GM12878 (cell line): Measurements from ENCODE around the gene C1orf232. TPM values are rescaled to one million over a fixed set of nuclear protein-coding genes. Genes with fewer than 3 reads are reported as not detected.

Experiments used
- ATAC-seq: fragments of 200-7000 bp; cut with Tn5 transposase; 3 replicates; pipeline ENCODE4 v1.9.1; 2020; ENCODE audit warnings: mild to moderate bottlenecking, moderate library complexity
- BruUV-seq: library from RNA; stranded (reverse); fragments of 400-500 nt; replicated peaks from 2 replicates; lab custom pipeline; 2021; lab: Mats Ljungman, UMichigan
- CTCF ChIA-PET: fragments of 300-600 bp; sonication (Branson Sonifier 250); formaldehyde crosslinking; extraction: SDS; loops from one replicate; lab custom pipeline; 2021; ENCODE audit warnings: inconsistent platforms; lab: Yijun Ruan, JAX
- POLR2A ChIA-PET: fragments of 350-600 bp; formaldehyde crosslinking; extraction: SDS; loops from one replicate; lab custom pipeline; 2021; ENCODE audit warnings: inconsistent platforms; lab: Charles Lee
- RAD21 ChIA-PET: fragments of 300-600 bp; sonication (Branson Sonifier 250); formaldehyde crosslinking; loops from one replicate; lab custom pipeline; 2023; ENCODE audit warnings: antibody characterized with exemption; ENCODE audit not compliant: unreplicated experiment; lab: Charles Lee
- SMC1A ChIA-PET: fragments of 300-600 bp; sonication (Branson Sonifier 250); formaldehyde crosslinking; loops from one replicate; lab custom pipeline; 2023; ENCODE audit not compliant: unreplicated experiment, uncharacterized antibody; lab: Charles Lee
- DNase-seq: peaks from one replicate; pipeline ENCODE4 v3.0.0-alpha.2; 2011; ENCODE audit warnings: low read depth, low spot score
- FAIRE-seq: peaks from 3 replicates; lab custom pipeline; 2011; peaks lifted over from hg19 to GRCh38; lab: Jason Lieb, UNC
- H2AFZ ChIP-seq: 2 replicates; pipeline ENCODE4 v1.6.0; 2011; ENCODE audit warnings: low read depth, low read length, control low read depth; ENCODE audit not compliant: control insufficient read depth
- H3K27ac ChIP-seq: 2 replicates; pipeline ENCODE4 v1.5.1; 2011; ENCODE audit warnings: control low read depth; ENCODE audit not compliant: control insufficient read depth, insufficient read depth
- H3K27me3 ChIP-seq, 2 experiments: replicated peaks in 1 of 2; 2 replicates each; pipeline versions ENCODE4 v1.6.0 to v1.6.1; 2011; ENCODE audit warnings: low read length in 1 of 2; ENCODE audit not compliant: control insufficient read depth in 2 of 2, insufficient read depth in 2 of 2
- H3K36me3 ChIP-seq, 2 experiments: 2 replicates each; pipeline ENCODE4 v1.5.1; 2011; ENCODE audit warnings: low read length in 1 of 2; ENCODE audit not compliant: control insufficient read depth in 2 of 2, insufficient read depth in 2 of 2
- H3K4me1 ChIP-seq: 2 replicates; pipeline ENCODE4 v1.6.1; 2011; ENCODE audit warnings: mild to moderate bottlenecking, low read length, moderate library complexity, mixed read lengths; ENCODE audit not compliant: control insufficient read depth, insufficient read depth
- H3K4me2 ChIP-seq: 2 replicates; pipeline ENCODE4 v1.6.0; 2011; ENCODE audit warnings: control low read depth; ENCODE audit not compliant: control insufficient read depth, insufficient read depth
- H3K4me3 ChIP-seq: fragments of 200-600 bp; sonication (generic); 2 replicates; pipeline ENCODE4 v1.5.1; 2016
- H3K79me2 ChIP-seq: 2 replicates; pipeline ENCODE4 v1.6.0; 2011; ENCODE audit warnings: low read length; ENCODE audit not compliant: control insufficient read depth, insufficient read depth
- H3K9ac ChIP-seq: 2 replicates; pipeline ENCODE4 v1.8.0; 2011; ENCODE audit warnings: low read length, control low read depth, mixed read lengths; ENCODE audit not compliant: control insufficient read depth, insufficient read depth
- H3K9me3 ChIP-seq: replicated peaks from 3 replicates; pipeline ENCODE4 v1.5.1; 2011; ENCODE audit warnings: mild to moderate bottlenecking, low read length; ENCODE audit not compliant: control insufficient read depth, insufficient read depth
- H4K20me1 ChIP-seq: 2 replicates; pipeline ENCODE4 v1.6.0; 2011; ENCODE audit not compliant: control insufficient read depth, insufficient read depth
- ETV6 ChIP-seq, 2 experiments: fragments of 450-650 bp in 1 of 2; IDR thresholded peaks in 1 of 2; conservative IDR thresholded peaks in 1 of 2; 2 replicates each; pipeline ENCODE4 v1.6.1; 2014; ENCODE audit warnings: antibody characterized with exemption in 1 of 2, borderline replicate concordance in 1 of 2, low read depth in 1 of 2, mild to moderate bottlenecking in 1 of 2, moderate library complexity in 1 of 2
- MEF2A ChIP-seq: IDR thresholded peaks from 2 replicates; pipeline ENCODE4 v1.6.1; 2011; ENCODE audit warnings: low read depth, mild to moderate bottlenecking, low read length, moderate library complexity; ENCODE audit not compliant: insufficient read depth
- WGBS: methylation state at CpG from one replicate; pipeline ENCODE4 v1.1.6; 2016; ENCODE audit warnings: low lambda C conversion rate; ENCODE audit not compliant: insufficient replicate concordance, insufficient coverage; ENCODE audit errors: missing lambda C conversion rate; 5-methylcytosine and 5-hydroxymethylcytosine counted together
- in situ Hi-C: fragments of 300-500 bp; cut with MboI; formaldehyde crosslinking; loops from 9 replicates; pipeline ENCODE4 v1.14.3; 2018; ENCODE audit warnings: mixed read lengths
- intact Hi-C: fragments of 100-400 bp; cut with micrococcal nuclease; formaldehyde crosslinking; loops from one replicate; pipeline ENCODE4 v1.14.2; 2022; ENCODE audit not compliant: unreplicated experiment
- polyA plus RNA-seq, 11 experiments: library from polyadenylated mRNA; depleted of rRNA in 4 of 11; unstranded in 6 of 11; stranded (reverse) in 5 of 11; fragments of >200 nt; fragmentation: Nextera tagmentation in 4 of 11; fragmentation: Illumina TruSeq in 1 of 11; extraction: Ambion mirVana in 4 of 11; extraction: Trizol in 1 of 11; gene quantifications; 1 replicate in 1 of 11; 2 replicates in 10 of 11; pipeline versions ENCODE4 v1.2.1 to v1.2.3, GENCODE V29; 2011 to 2016; ENCODE audit warnings: inconsistent platforms in 2 of 11, missing spikeins in 2 of 11, low read depth in 1 of 11
- total RNA-seq, 4 experiments: library from RNA; depleted of rRNA in 3 of 4; stranded (reverse); fragments of >200 nt in 3 of 4; fragmentation: Illumina TruSeq in 1 of 4; extraction: Trizol in 1 of 4; gene quantifications; 2 replicates each; pipeline versions ENCODE4 v1.2.1 to v1.2.3, GENCODE V29; 2013 to 2021

The C1orf232 gene
- total and polyA plus RNA-seq, 10 of the 15 experiments (the other 5 are each of a cell fraction or from before 2014, with no cell fraction given), result not detected

- Histone ChIP-seq H3K79me2 (no peaks in the 10 kb centered on the region; the same call in 1 of the 2 replicates), H3K4me3 (no peak overlapping the region), H3K27ac (peak overlapping the region; percentile 58), H3K36me3 (peaks cover 0 to 6% of the 10 kb centered on the region in 2 experiments; a peak in 1 of 4 replicates), H3K4me2 (peak overlapping the region; percentile 36), H2AFZ (no peak overlapping the region; the same call in 1 of the 2 replicates), H4K20me1 (no peaks in the 10 kb centered on the region), H3K27me3 (no peaks in the 10 kb centered on the region), H3K4me1 (no peaks in the 10 kb centered on the region; the same call in 1 of the 2 replicates), H3K9ac (no peak overlapping the region), H3K9me3 (no peaks in the 10 kb centered on the region)
- peak; percentile 24; the same call in 1 of the 3 replicates for ATAC-seq
- ChIA-PET CTCF (interaction anchor here (0.7 to 1.4 kb wide), 4 partner anchors 25 to 297 kb away, joined by 3 to 5 read pairs (median 4); partner anchors contain the start of gene ZNF593), RAD21 (no interaction called here), SMC1A (interaction anchor here (1.0 to 2.5 kb wide), 2 partner anchors 10 to 25 kb away, joined by 4 to 5 read pairs; no protein-coding TSS in a partner anchor), POLR2A (no interaction called here)
- intact Hi-C loops, result no loop called here
- in situ Hi-C loops, result no loop called here
- TF ChIP-seq MEF2A (peak; percentile 55; the same call in 1 of the 2 replicates), ETV6 (conservative IDR thresholded peaks at IDR 0.05 in 1 of 2, IDR thresholded peaks at IDR 0.05 in 1 of 2; ENCODE audit: borderline replicate concordance in 1 of 2, low read depth in 1 of 2) (no peak)
- no peak for DNase-seq
- FAIRE-seq, result no peak
- BruUV-seq, result no TSS peak
- WGBS, result 45% methylated on average over 9 of the region's 9 CpGs
Observed at GRCh38 chr1:26119892-26120608, 48.7 kb downstream of the C1orf232 start.
